ENCODE measurements around the gene NCAPG2.

The NCAPG2 gene

GRCh38 chr7:158592541-158592940 lies 112.1 kb downstream of the NCAPG2 start:
- DNase-seq (ENCODE audit: low read depth), result no peak
- no peak overlapping the region for H3K4me3 ChIP-seq (ENCODE audit: control insufficient read depth, low read depth, low read length)
- TF ChIP-seq CTCF (IDR thresholded peaks at IDR 0.05; ENCODE audit: control insufficient read depth, insufficient read depth, low read depth, low read length, missing control alignments), result no peak

DNA sequence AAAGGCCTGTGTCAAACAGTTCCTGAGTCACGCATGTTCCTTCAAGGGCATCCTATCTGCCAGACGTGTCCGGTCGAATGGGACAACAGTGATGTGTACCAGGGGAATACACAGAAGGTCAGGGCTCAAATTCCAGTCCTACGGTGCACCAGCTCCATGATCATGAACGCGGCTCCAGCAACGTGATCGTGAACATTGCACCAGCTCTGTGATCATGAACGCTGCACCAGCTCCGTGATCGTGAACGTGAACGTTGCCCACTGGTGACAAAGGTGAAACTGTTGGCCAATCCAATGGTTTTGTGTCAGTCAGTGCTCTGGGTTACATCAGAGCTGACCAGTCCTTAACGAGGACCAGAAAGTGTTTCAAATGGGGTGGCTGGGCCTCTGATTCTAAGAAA lies 112.7 kb downstream of the NCAPG2 start:
- no peak for TF ChIP-seq CTCF (IDR thresholded peaks at IDR 0.05; ENCODE audit: control insufficient read depth, insufficient read depth, low read depth, low read length, missing control alignments)
- H3K4me3 ChIP-seq (ENCODE audit: control insufficient read depth, low read depth, low read length), result no peak overlapping the region

GRCh38 chr7:158590181-158590530 lies 114.4 kb downstream of the NCAPG2 start:
- no peak for TF ChIP-seq CTCF (IDR thresholded peaks at IDR 0.05; ENCODE audit: control insufficient read depth, insufficient read depth, low read depth, low read length, missing control alignments)
- DNase-seq (ENCODE audit: low read depth), result no peak
- no peak overlapping the region for H3K4me3 ChIP-seq (ENCODE audit: control insufficient read depth, low read depth, low read length)

More for the DNA sequence above, 112.7 kb downstream of the NCAPG2 start:
- no peak for DNase-seq (ENCODE audit: low read depth)

GRCh38 chr7:158589653-158590052 lies 115.0 kb downstream of the NCAPG2 start:
- no peak overlapping the region for H3K4me3 ChIP-seq (ENCODE audit: control insufficient read depth, low read depth, low read length)
- no peak for DNase-seq (ENCODE audit: low read depth)
- TF ChIP-seq CTCF (IDR thresholded peaks at IDR 0.05; ENCODE audit: control insufficient read depth, insufficient read depth, low read depth, low read length, missing control alignments), result no peak

DNA sequence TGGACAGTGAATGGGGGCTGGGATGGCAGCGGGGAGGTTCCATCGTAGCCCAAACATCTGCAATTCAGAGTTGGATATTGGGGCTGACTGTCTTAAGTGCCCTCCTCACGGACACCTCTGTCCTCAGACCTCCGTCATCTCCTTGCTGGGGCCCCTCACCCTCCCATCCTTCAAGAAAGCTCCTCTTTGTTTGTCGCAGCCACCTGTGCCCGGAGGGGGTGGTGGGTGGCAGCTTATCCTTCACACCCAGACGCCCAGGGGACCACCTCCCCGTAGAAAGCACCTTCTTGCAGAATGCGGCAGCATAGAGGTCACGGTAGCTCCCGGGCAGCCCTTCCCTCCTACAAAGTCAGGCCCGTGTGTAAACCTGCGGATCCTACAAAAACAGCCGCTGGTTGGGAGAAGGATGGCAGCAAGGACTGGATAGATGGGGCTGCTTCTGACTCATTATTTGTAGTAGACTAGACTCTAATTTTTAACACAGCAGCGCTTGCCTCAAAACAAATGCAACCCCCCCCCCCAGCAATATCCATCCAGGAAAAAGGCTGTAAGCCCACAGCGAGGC lies 115.6 kb downstream of the NCAPG2 start:
- TF ChIP-seq CTCF (IDR thresholded peaks at IDR 0.05; ENCODE audit: control insufficient read depth, insufficient read depth, low read depth, low read length, missing control alignments), result no peak
- H3K4me3 ChIP-seq (ENCODE audit: control insufficient read depth, low read depth, low read length), result no peak overlapping the region
- no peak for DNase-seq (ENCODE audit: low read depth)

- peak overlapping the region; percentile 15 for H3K4me3 ChIP-seq (ENCODE audit: control insufficient read depth, low read depth, low read length)
- TF ChIP-seq CTCF (IDR thresholded peaks at IDR 0.05; ENCODE audit: control insufficient read depth, insufficient read depth, low read depth, low read length, missing control alignments), result no peak
- DNase-seq (ENCODE audit: low read depth), result no peak
Observed at GRCh38 chr7:158588085-158588877, 116.3 kb downstream of the NCAPG2 start.
